ENCODE results near the gene CCDC170. TPM values are rescaled to one million over a fixed set of nuclear protein-coding genes. Genes with fewer than 3 reads are reported as not detected.

Gene CCDC170
- total and polyA plus RNA-seq, 9 of the 15 experiments (the other 6 are each of a cell fraction or from before 2014, with no cell fraction given) = 0.01 to 0.18 (median 0.05) TPM; not detected in 6

DNA sequence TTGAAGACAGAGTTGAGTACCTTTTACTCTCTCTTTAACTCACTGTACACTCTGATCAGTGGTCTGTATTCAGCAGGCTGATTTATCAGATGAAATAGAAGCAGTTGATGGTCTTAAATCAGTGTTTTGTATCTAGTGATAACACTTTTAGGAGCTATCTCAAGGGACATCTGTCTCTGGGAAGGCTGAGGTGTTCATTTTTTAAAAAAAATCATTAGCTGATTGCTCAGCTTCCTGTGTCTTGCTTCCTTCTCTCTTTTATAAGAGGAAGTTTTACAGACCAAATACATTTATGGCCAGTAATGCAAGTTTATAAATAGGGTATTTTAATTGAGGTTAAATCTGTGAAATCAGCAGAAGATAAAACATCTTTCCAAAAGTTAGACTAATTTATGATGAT lies 12.0 kb upstream of the CCDC170 start:
- no peak for FAIRE-seq
- no peak overlapping the region for H3K27ac ChIP-seq (ENCODE audit: extremely low read depth, low read depth, low read length)
- no peaks in the 10 kb centered on the region for H3K79me2 ChIP-seq (ENCODE audit: control insufficient read depth, insufficient read depth, low read length)
- no peak overlapping the region for H3K9ac ChIP-seq (ENCODE audit: insufficient read depth in 1 of 2, low read depth in 2 of 2, low read length in 2 of 2)
- in situ Hi-C loops (cut with MboI) = no loop called here
- intact Hi-C loops (cut with micrococcal nuclease) = no loop called here
- no peaks in the 10 kb centered on the region for H3K9me3 ChIP-seq (replicated peaks; ENCODE audit: control insufficient read depth, insufficient read depth, low read depth, low read length)
- H3K27me3 ChIP-seq (ENCODE audit: control insufficient read depth in 2 of 2, insufficient read depth in 2 of 2, low read length in 2 of 2) = peaks cover 6 to 15% of the 10 kb centered on the region in 2 experiments
- no peak overlapping the region for H2AFZ ChIP-seq (ENCODE audit: low read depth, low read length)
- H3K4me1 ChIP-seq (replicated peaks in 1 of 2; ENCODE audit: control insufficient read depth in 2 of 2, insufficient read depth in 2 of 2, low read length in 2 of 2) = no peaks in the 10 kb centered on the region
- no peak for DNase-seq (ENCODE audit: extremely low read depth in 1 of 4, low spot score in 3 of 4)
- H3K4me3 ChIP-seq = no peak overlapping the region
- no TSS peak for BruUV-seq (replicated peaks)
- no peak overlapping the region for H3K4me2 ChIP-seq (ENCODE audit: insufficient read depth, low read length)
- H3K36me3 ChIP-seq (ENCODE audit: control insufficient read depth, insufficient read depth, low read length) = no peaks in the 10 kb centered on the region
- CTCF ChIA-PET (ENCODE audit: low intra/inter-chr PET ratio) = no interaction called here
- no peaks in the 10 kb centered on the region for H4K20me1 ChIP-seq (replicated peaks; ENCODE audit: control insufficient read depth, insufficient read depth, low read length)
- POLR2A ChIA-PET = interaction anchor here (0.7 kb wide), 2 partner anchors 9 to 148 kb away, joined by 3 read pairs; no protein-coding TSS in a partner anchor
- no peaks in the 10 kb centered on the region for H3K9me1 ChIP-seq (ENCODE audit: control insufficient read depth, insufficient read depth, low read length)
- no peak for TF ChIP-seq NFXL1 (CRISPR knock-in tag; IDR thresholded peaks at IDR 0.05)
- TF ChIP-seq NRF1 (conservative IDR thresholded peaks at IDR 0.05 in 1 of 2, IDR thresholded peaks at IDR 0.05 in 1 of 2) = no peak
- no peak for TF ChIP-seq HOXB6 (CRISPR knock-in tag; IDR thresholded peaks at IDR 0.05; ENCODE audit: borderline replicate concordance)
- TF ChIP-seq HLTF (IDR thresholded peaks at IDR 0.05) = no peak
- peak; percentile 13; the same call in 1 of the 2 replicates for TF ChIP-seq CBFA2T3 (IDR thresholded peaks at IDR 0.05)
- no peak for TF ChIP-seq TEAD1 (CRISPR knock-in tag; IDR thresholded peaks at IDR 0.05)
- ATAC-seq = no peak

DNA sequence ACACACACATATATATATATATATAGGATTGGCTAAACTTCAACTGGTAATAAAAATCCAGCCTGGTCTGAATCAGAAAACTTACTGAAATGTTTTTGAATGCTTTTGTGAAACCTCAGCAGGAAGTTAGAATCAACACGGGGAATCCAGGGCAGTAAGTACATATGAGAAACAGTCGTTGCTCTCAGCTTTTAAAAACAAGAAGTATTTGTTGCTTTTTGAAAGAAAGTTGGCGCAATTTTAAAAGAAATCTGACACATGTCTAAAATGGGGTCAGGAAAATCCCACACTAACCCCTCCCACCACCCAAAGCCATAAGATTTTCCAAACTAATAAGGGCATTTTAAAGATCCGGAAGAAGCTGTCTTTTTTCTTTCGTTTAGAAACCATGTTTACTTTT lies 11.5 kb upstream of the CCDC170 start:
- H4K20me1 ChIP-seq (replicated peaks; ENCODE audit: control insufficient read depth, insufficient read depth, low read length) = no peaks in the 10 kb centered on the region
- no TSS peak for BruUV-seq (replicated peaks)
- FAIRE-seq = peak; percentile 54
- POLR2A ChIA-PET = interaction anchor here (0.7 kb wide), 1 partner anchor 9 kb away, joined by 3 read pairs; no protein-coding TSS in a partner anchor
- H3K9me3 ChIP-seq (replicated peaks; ENCODE audit: control insufficient read depth, insufficient read depth, low read depth, low read length) = no peaks in the 10 kb centered on the region
- H2AFZ ChIP-seq (ENCODE audit: low read depth, low read length) = no peak overlapping the region
- no peaks in the 10 kb centered on the region for H3K36me3 ChIP-seq (ENCODE audit: control insufficient read depth, insufficient read depth, low read length)
- DNase-seq (ENCODE audit: extremely low read depth in 1 of 4, low spot score in 3 of 4) = no peak
- H3K9me1 ChIP-seq (ENCODE audit: control insufficient read depth, insufficient read depth, low read length) = no peaks in the 10 kb centered on the region
- TF ChIP-seq, protein P1, sequence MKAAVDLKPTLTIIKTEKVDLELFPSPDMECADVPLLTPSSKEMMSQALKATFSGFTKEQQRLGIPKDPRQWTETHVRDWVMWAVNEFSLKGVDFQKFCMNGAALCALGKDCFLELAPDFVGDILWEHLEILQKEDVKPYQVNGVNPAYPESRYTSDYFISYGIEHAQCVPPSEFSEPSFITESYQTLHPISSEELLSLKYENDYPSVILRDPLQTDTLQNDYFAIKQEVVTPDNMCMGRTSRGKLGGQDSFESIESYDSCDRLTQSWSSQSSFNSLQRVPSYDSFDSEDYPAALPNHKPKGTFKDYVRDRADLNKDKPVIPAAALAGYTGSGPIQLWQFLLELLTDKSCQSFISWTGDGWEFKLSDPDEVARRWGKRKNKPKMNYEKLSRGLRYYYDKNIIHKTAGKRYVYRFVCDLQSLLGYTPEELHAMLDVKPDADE (conservative IDR thresholded peaks at IDR 0.05; ENCODE audit: control insufficient read depth, low read depth, low read length) = no peak
- TF ChIP-seq SP1 (CRISPR knock-in tag; IDR thresholded peaks at IDR 0.05) = no peak
- no peak for TF ChIP-seq ZZZ3 (IDR thresholded peaks at IDR 0.05)
- no peak for TF ChIP-seq LARP7 (IDR thresholded peaks at IDR 0.05)
- TF ChIP-seq JUN (IDR thresholded peaks at IDR 0.05; ENCODE audit: borderline replicate concordance, low read depth, low read length) = no peak
- no peak for TF ChIP-seq JUN (CRISPR knock-in tag; IDR thresholded peaks at IDR 0.05; ENCODE audit: borderline replicate concordance)
- TF ChIP-seq EGR1 (conservative IDR thresholded peaks at IDR 0.05) = no peak
- WGBS (ENCODE audit: insufficient coverage, low coverage, missing lambda C conversion rate) = 13% methylated on average over 5 of the region's 5 CpGs
- no peak for ATAC-seq
- H3K4me3 ChIP-seq = no peak overlapping the region
- peaks cover 6 to 15% of the 10 kb centered on the region in 2 experiments for H3K27me3 ChIP-seq (ENCODE audit: control insufficient read depth in 2 of 2, insufficient read depth in 2 of 2, low read length in 2 of 2)
- no peaks in the 10 kb centered on the region for H3K79me2 ChIP-seq (ENCODE audit: control insufficient read depth, insufficient read depth, low read length)
- intact Hi-C loops (cut with micrococcal nuclease) = no loop called here
- CTCF ChIA-PET (ENCODE audit: low intra/inter-chr PET ratio) = no interaction called here
- H3K4me1 ChIP-seq (replicated peaks in 1 of 2; ENCODE audit: control insufficient read depth in 2 of 2, insufficient read depth in 2 of 2, low read length in 2 of 2) = no peaks in the 10 kb centered on the region
- H3K4me2 ChIP-seq (ENCODE audit: insufficient read depth, low read length) = no peak overlapping the region
- H3K27ac ChIP-seq (ENCODE audit: extremely low read depth, low read depth, low read length) = no peak overlapping the region
- in situ Hi-C loops (cut with MboI) = no loop called here
- H3K9ac ChIP-seq (ENCODE audit: insufficient read depth in 1 of 2, low read depth in 2 of 2, low read length in 2 of 2) = no peak overlapping the region
